Cardiac septum (tissue), 1 donor: ENCODE measurements around the gene HOXD13. TPM values are rescaled to one million over a fixed set of nuclear protein-coding genes. Genes with fewer than 3 reads are reported as not detected.

Experiments used
- DNase-seq: peaks from one replicate; pipeline ENCODE4 v3.0.0-alpha.2; 2020; ENCODE audit warnings: low spot score
- intact Hi-C: fragments of 100-400 bp; cut with DNase I; formaldehyde crosslinking; loops from one replicate; pipeline ENCODE4 v1.14.0; 2022
- total RNA-seq: library from RNA; stranded (reverse); fragmentation: NEBNext Ultra II Directional; extraction: Animal tissue kit (Norgen Biotek cat#: 25700); gene quantifications from one replicate; pipeline ENCODE4 v1.2.1, GENCODE V29; 2021
- donor health status: DM: no; HTN: no; CAD: no.

HOXD13 gene
- total RNA-seq, 1 donor from 2014 or later = not detected

GRCh38 chr2:176079831-176080539, 12.5 kb upstream of the HOXD13 start:
- intact Hi-C loops = loop anchor here (2.0 kb wide), 1 partner anchor 77 kb away; the partner anchor contains the start of gene LNPK
- no peak for DNase-seq

GRCh38 chr2:176080540-176081375, 11.8 kb upstream of the HOXD13 start:
- intact Hi-C loops = loop anchor here (2.0 kb wide), 1 partner anchor 78 kb away; the partner anchor contains the start of gene LNPK

GRCh38 chr2:176081376-176081836, 11.1 kb upstream of the HOXD13 start:
- no peak for DNase-seq
- intact Hi-C loops = loop anchor here (2.0 kb wide), 1 partner anchor 79 kb away; the partner anchor contains the start of gene LNPK

More at GRCh38 chr2:176080540-176081375, 11.8 kb upstream of the HOXD13 start:
- no peak for DNase-seq

- DNase-seq = no peak
- intact Hi-C loops = loop anchor here (2.0 kb wide), 1 partner anchor 79 kb away; the partner anchor contains the start of gene LNPK
Measured at GRCh38 chr2:176081837-176082524, 10.5 kb upstream of the HOXD13 start.

- intact Hi-C loops = no loop called here
Measured at GRCh38 chr2:176082525-176082823, 10.0 kb upstream of the HOXD13 start.

GRCh38 chr2:176082824-176083751, 9.4 kb upstream of the HOXD13 start:
- intact Hi-C loops = no loop called here

More at GRCh38 chr2:176082525-176082823, 10.0 kb upstream of the HOXD13 start:
- DNase-seq = no peak

GRCh38 chr2:176083796-176084261, 8.7 kb upstream of the HOXD13 start, which contains the start of gene EVX2:
TSS of gene EVX2 (minus strand) at chr2:176083962. CDS start at chr2:176083776, 186 bp downstream.
- intact Hi-C loops = no loop called here

More at GRCh38 chr2:176082824-176083751, 9.4 kb upstream of the HOXD13 start:
- no peak for DNase-seq

GRCh38 chr2:176084611-176085119, 7.9 kb upstream of the HOXD13 start:
- intact Hi-C loops = loop anchor here (5.0 kb wide), 3 partner anchors 397 to 772 kb away; no protein-coding TSS in a partner anchor
- DNase-seq = peak; percentile 15

More at GRCh38 chr2:176083796-176084261, 8.7 kb upstream of the HOXD13 start, which contains the start of gene EVX2:
- no peak for DNase-seq

GRCh38 chr2:176085120-176085788, 7.3 kb upstream of the HOXD13 start:
- DNase-seq = peak; percentile 63
- intact Hi-C loops = loop anchor here (5.0 kb wide), 3 partner anchors 398 to 773 kb away; no protein-coding TSS in a partner anchor

GRCh38 chr2:176085861-176086771, 6.4 kb upstream of the HOXD13 start:
- intact Hi-C loops = loop anchor here (2.0 to 5.0 kb wide), 4 partner anchors 399 to 774 kb away; no protein-coding TSS in a partner anchor
- DNase-seq = no peak

- intact Hi-C loops = loop anchor here (2.0 to 5.0 kb wide), 4 partner anchors 400 to 775 kb away; no protein-coding TSS in a partner anchor
- DNase-seq = no peak
Measured at GRCh38 chr2:176087330-176088047, 5.0 kb upstream of the HOXD13 start.

- intact Hi-C loops = loop anchor here (5.0 kb wide), 3 partner anchors 401 to 776 kb away; no protein-coding TSS in a partner anchor
- peak; percentile 79 for DNase-seq
Measured at GRCh38 chr2:176088048-176088936, 4.2 kb upstream of the HOXD13 start.

- DNase-seq = no peak
- intact Hi-C loops = loop anchor here (5.0 kb wide), 3 partner anchors 402 to 777 kb away; no protein-coding TSS in a partner anchor
Measured at GRCh38 chr2:176088937-176089842, 3.3 kb upstream of the HOXD13 start.
